Cardiac atrium fibroblast (primary cell): Measurements from ENCODE around the gene MAGEB10. TPM values are rescaled to one million over a fixed set of nuclear protein-coding genes. Genes with fewer than 3 reads are reported as not detected.

Source experiments
- total RNA-seq: library from RNA; depleted of rRNA; stranded (reverse); fragments of >200 nt; gene quantifications from 2 replicates; pipeline ENCODE4 v1.2.3, GENCODE V29; 2015

Gene MAGEB10
- not detected in 2 replicates for total RNA-seq

DNA sequence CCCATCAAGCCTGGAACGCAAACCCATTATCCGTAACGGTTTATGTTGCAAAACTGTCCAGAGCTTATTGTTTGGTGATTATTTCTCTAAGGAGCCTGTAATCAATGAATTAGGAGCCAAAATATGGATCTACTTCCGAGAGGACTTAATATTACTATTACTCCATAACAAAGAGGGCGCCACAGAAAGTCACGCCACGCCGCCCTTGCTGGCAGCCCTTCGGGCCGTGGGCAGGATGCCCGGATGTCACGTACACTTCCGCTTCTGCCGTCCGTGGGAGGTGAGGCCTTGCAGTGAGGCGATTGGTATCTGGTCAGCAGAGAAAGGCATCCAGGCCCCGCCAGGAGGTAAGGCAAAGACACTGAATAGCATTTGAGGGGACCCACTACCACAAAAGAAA is at the start of gene MAGEB10:
Gene MAGEB10, plus strand, starts transcription at position 301 of the 400 bp plus-strand sequence. CDS start 13,317 bp downstream, outside the sequence.

Other genes starting within 250 kb of the MAGEB10 start
- gene DCAF8L2, start 217.6 kb upstream of the MAGEB10 start, total RNA-seq = not detected in 2 replicates
- gene DCAF8L1, start 173.5 kb downstream of the MAGEB10 start, total RNA-seq = not detected in 2 replicates